Loucy (cell line): Measurements from ENCODE around the gene INO80B.
"Not testable (repeated sequence)": the region's sequence is repeated elsewhere in the genome, so short reads cannot be mapped to it uniquely, and the experiment has no call there.

ENCODE experiments used
- CTCF ChIP-seq: fragments of 200-600 bp; sonication (generic); conservative IDR thresholded peaks from 2 replicates; pipeline ENCODE4 v1.5.1; 2014; ENCODE audit warnings: mild to moderate bottlenecking, antibody characterized with exemption, low read length
- EZH2phosphoT487 ChIP-seq: fragments of 200-600 bp; IDR thresholded peaks from 2 replicates; pipeline ENCODE4 v1.6.1; 2018; ENCODE audit warnings: antibody characterized with exemption, mild to moderate bottlenecking, moderate library complexity, borderline replicate concordance

GRCh38 chr2:74470742-74471141, 15.9 kb downstream of the INO80B start:
- not testable (repeated sequence) for TF ChIP-seq CTCF, EZH2phosphoT487
